Breast epithelium (tissue), 3 donors: Measurements from ENCODE around the gene PRKG1.

ENCODE experiments used
- POLR2A ChIP-seq: fragments of 450-650 bp; IDR thresholded peaks from one replicate; pipeline ENCODE4 v1.6.1; 2016; ENCODE audit warnings: antibody characterized with exemption, mild to moderate bottlenecking, moderate library complexity
- TF ChIP-seq, protein P1 (sequence below), 3 donors: fragments of 450-650 bp; IDR thresholded peaks; one replicate each; pipeline ENCODE4 v1.5.1; 2016 to 2017; ENCODE audit warnings: antibody characterized with exemption in 3 of 3, mild to moderate bottlenecking in 3 of 3, moderate library complexity in 3 of 3

DNA sequence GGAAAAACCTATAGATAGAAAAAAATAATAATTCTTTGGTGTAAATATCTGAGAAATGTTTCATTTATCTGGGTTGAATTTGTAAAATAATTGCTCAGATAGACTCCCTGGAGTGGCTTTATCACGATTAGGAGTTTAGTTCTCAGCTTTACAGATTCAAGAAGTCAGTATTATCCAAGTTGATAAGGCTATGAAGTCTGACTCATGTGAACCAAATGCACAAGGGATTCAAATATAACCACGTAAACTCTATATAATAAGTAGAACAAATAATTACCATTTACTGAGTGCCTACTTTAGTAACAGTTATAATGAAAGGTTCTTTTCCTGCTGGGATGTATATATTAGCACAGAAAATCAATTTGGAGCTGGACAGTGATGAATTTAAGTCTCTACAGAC lies 290.4 kb downstream of the PRKG1 start:
- no peak for TF ChIP-seq POLR2A
- TF ChIP-seq, protein P1, sequence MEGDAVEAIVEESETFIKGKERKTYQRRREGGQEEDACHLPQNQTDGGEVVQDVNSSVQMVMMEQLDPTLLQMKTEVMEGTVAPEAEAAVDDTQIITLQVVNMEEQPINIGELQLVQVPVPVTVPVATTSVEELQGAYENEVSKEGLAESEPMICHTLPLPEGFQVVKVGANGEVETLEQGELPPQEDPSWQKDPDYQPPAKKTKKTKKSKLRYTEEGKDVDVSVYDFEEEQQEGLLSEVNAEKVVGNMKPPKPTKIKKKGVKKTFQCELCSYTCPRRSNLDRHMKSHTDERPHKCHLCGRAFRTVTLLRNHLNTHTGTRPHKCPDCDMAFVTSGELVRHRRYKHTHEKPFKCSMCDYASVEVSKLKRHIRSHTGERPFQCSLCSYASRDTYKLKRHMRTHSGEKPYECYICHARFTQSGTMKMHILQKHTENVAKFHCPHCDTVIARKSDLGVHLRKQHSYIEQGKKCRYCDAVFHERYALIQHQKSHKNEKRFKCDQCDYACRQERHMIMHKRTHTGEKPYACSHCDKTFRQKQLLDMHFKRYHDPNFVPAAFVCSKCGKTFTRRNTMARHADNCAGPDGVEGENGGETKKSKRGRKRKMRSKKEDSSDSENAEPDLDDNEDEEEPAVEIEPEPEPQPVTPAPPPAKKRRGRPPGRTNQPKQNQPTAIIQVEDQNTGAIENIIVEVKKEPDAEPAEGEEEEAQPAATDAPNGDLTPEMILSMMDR (IDR thresholded peaks at IDR 0.05) = no peak
